Measurements from ENCODE around the gene NEK5.
"Not testable (repeated sequence)": the region's sequence is repeated elsewhere in the genome, so short reads cannot be mapped to it uniquely, and the experiment has no call there.

Gene NEK5

GRCh38 chr13:52033039-52033438, 95.8 kb downstream of the NEK5 start:
- Histone ChIP-seq H3K36me3 (peaks cover 12 to 13% (median 12%) of the 10 kb centered on the region in 3 donors), H3K9me3 (no peaks in the 10 kb centered on the region), H3K4me3 (no peak overlapping the region), H3K27me3 (no peaks in the 10 kb centered on the region), H3K27ac (no peak overlapping the region), H3K4me1 (no peaks in the 10 kb centered on the region)
- DNase-seq = no peak
- intact Hi-C loops (cut with DNase I; ENCODE audit: low total_unique reads) = no loop called here
- TF ChIP-seq, protein P1, sequence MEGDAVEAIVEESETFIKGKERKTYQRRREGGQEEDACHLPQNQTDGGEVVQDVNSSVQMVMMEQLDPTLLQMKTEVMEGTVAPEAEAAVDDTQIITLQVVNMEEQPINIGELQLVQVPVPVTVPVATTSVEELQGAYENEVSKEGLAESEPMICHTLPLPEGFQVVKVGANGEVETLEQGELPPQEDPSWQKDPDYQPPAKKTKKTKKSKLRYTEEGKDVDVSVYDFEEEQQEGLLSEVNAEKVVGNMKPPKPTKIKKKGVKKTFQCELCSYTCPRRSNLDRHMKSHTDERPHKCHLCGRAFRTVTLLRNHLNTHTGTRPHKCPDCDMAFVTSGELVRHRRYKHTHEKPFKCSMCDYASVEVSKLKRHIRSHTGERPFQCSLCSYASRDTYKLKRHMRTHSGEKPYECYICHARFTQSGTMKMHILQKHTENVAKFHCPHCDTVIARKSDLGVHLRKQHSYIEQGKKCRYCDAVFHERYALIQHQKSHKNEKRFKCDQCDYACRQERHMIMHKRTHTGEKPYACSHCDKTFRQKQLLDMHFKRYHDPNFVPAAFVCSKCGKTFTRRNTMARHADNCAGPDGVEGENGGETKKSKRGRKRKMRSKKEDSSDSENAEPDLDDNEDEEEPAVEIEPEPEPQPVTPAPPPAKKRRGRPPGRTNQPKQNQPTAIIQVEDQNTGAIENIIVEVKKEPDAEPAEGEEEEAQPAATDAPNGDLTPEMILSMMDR (IDR thresholded peaks at IDR 0.05) = no peak

GRCh38 chr13:52030401-52030800, 98.5 kb downstream of the NEK5 start:
- H3K36me3 ChIP-seq = peaks cover 31 to 38% (median 32%) of the 10 kb centered on the region in 3 donors
- intact Hi-C loops (cut with DNase I; ENCODE audit: low total_unique reads); H3K27me3 ChIP-seq; H3K4me3 ChIP-seq; H3K9me3 ChIP-seq; DNase-seq; H3K27ac ChIP-seq; H3K4me1 ChIP-seq: not testable (repeated sequence)

GRCh38 chr13:52029569-52029968, 99.3 kb downstream of the NEK5 start:
- Histone ChIP-seq H3K4me1 (peaks cover 0 to 7% (median 0%) of the 10 kb centered on the region in 4 donors), H3K27ac (no peak overlapping the region), H3K9me3 (no peaks in the 10 kb centered on the region), H3K4me3 (no peak overlapping the region), H3K36me3 (peaks cover 39 to 47% (median 40%) of the 10 kb centered on the region in 3 donors), H3K27me3 (no peaks in the 10 kb centered on the region)
- DNase-seq = no peak
- TF ChIP-seq, protein P1 (IDR thresholded peaks at IDR 0.05) = no peak
- intact Hi-C loops (cut with DNase I; ENCODE audit: low total_unique reads) = no loop called here

DNA sequence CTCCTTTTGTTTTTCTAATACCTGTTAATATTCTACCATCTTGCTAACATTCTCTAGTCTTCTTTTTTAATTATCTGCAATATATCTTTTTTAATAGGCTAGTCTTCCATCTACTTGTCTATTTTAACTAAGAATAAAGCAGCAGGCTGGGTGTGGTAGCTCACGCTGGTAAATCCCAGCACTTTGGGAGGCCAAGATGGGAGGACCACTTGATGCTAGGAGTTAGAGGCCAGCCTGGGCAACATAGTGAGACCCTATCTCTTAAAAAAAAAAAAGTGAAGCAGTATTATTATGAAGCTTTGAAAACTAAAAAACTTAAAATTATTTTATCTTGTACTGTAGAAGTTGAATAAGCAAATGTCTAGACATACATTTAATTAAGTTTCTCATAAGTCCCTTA, 101.0 kb downstream of the NEK5 start:
- no peaks in the 10 kb centered on the region for H3K27me3 ChIP-seq
- TF ChIP-seq, protein P1 (IDR thresholded peaks at IDR 0.05) = no peak
- no peaks in the 10 kb centered on the region for H3K9me3 ChIP-seq
- H3K4me3 ChIP-seq = no peak overlapping the region
- H3K27ac ChIP-seq = no peak overlapping the region
- intact Hi-C loops (cut with DNase I; ENCODE audit: low total_unique reads) = no loop called here
- H3K4me1 ChIP-seq = peaks cover 0 to 7% (median 0%) of the 10 kb centered on the region in 4 donors
- H3K36me3 ChIP-seq = peaks cover 55 to 64% (median 57%) of the 10 kb centered on the region in 3 donors
- DNase-seq = no peak

GRCh38 chr13:52026246-52026626, 102.6 kb downstream of the NEK5 start:
- TF ChIP-seq, protein P1 (IDR thresholded peaks at IDR 0.05) = no peak
- Histone ChIP-seq H3K27me3 (no peaks in the 10 kb centered on the region), H3K36me3 (peaks cover 67 to 72% (median 71%) of the 10 kb centered on the region in 3 donors), H3K4me3 (no peak overlapping the region), H3K9me3 (no peaks in the 10 kb centered on the region), H3K27ac (no peak overlapping the region), H3K4me1 (peaks cover 0 to 7% (median 0%) of the 10 kb centered on the region in 4 donors)
- intact Hi-C loops (cut with DNase I; ENCODE audit: low total_unique reads) = no loop called here
- no peak for DNase-seq

DNA sequence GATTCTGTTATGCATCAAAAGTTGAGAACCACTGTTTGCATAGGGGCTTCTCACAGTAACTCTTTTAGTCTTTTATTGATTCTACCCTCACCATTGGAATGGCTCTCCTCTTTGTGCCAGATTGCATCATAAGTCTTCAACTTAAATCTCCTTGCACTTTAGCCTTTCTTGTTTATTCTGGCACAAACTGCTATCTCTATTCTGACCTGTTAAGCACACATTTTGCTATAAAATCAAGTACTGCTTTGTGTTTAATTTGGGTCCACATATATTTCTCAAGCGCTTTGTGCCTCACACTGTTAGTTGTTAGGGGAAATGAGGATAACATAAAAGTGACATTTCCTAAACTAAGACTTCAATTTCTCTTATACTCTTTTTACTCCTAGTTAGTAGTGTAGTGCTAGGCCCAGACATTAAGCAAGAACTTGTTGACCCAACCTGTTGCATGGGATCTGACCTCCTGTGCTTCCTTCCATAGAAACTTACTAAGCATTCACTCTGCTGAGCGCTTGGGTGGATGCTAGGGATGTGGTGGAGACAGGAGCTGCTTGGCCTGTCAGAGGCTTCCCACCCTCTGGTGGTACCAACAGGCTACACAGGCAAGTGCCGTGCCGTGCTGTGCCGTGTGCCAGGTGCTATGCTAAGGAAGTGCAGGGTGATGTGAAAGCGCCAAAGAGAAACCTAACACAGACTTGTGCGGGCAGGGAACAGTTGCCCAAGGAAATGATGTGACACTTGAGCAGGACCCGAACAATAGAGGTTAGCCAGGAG, 103.2 kb downstream of the NEK5 start:
- Histone ChIP-seq H3K9me3 (no peaks in the 10 kb centered on the region), H3K4me1 (peaks cover 0 to 7% (median 0%) of the 10 kb centered on the region in 4 donors), H3K4me3 (no peak overlapping the region), H3K36me3 (peaks cover 67 to 78% (median 75%) of the 10 kb centered on the region in 3 donors), H3K27ac (no peak overlapping the region), H3K27me3 (no peaks in the 10 kb centered on the region)
- DNase-seq = no peak
- intact Hi-C loops (cut with DNase I; ENCODE audit: low total_unique reads) = no loop called here
- TF ChIP-seq, protein P1 (IDR thresholded peaks at IDR 0.05) = no peak

Data from tibial artery (tissue), 4 donors.